ENCODE measurements around the gene CDY2A. TPM values are rescaled to one million over a fixed set of nuclear protein-coding genes. Genes with fewer than 3 reads are reported as not detected.

Gene CDY2A
- total RNA-seq, 3 donors from 2014 or later, result not detected

Other genes starting within 250 kb of the CDY2A start
- not detected for gene CDY2B, start 145.6 kb upstream of the CDY2A start, total RNA-seq

All from breast epithelium (tissue), 3 donors.